ENCODE data around the gene NUP37. TPM values are rescaled to one million over a fixed set of nuclear protein-coding genes. Genes with fewer than 3 reads are reported as not detected.

Gene NUP37
- total and polyA plus RNA-seq, 9 of the 15 experiments (the other 6 are each of a cell fraction or from before 2014, with no cell fraction given), result 72.2 to 429 (median 170) TPM

- TF ChIP-seq ZFP91 (CRISPR knock-in tag; IDR thresholded peaks at IDR 0.05), result peak; percentile 42; the same call in 1 of the 2 replicates
- TF ChIP-seq, protein P1, sequence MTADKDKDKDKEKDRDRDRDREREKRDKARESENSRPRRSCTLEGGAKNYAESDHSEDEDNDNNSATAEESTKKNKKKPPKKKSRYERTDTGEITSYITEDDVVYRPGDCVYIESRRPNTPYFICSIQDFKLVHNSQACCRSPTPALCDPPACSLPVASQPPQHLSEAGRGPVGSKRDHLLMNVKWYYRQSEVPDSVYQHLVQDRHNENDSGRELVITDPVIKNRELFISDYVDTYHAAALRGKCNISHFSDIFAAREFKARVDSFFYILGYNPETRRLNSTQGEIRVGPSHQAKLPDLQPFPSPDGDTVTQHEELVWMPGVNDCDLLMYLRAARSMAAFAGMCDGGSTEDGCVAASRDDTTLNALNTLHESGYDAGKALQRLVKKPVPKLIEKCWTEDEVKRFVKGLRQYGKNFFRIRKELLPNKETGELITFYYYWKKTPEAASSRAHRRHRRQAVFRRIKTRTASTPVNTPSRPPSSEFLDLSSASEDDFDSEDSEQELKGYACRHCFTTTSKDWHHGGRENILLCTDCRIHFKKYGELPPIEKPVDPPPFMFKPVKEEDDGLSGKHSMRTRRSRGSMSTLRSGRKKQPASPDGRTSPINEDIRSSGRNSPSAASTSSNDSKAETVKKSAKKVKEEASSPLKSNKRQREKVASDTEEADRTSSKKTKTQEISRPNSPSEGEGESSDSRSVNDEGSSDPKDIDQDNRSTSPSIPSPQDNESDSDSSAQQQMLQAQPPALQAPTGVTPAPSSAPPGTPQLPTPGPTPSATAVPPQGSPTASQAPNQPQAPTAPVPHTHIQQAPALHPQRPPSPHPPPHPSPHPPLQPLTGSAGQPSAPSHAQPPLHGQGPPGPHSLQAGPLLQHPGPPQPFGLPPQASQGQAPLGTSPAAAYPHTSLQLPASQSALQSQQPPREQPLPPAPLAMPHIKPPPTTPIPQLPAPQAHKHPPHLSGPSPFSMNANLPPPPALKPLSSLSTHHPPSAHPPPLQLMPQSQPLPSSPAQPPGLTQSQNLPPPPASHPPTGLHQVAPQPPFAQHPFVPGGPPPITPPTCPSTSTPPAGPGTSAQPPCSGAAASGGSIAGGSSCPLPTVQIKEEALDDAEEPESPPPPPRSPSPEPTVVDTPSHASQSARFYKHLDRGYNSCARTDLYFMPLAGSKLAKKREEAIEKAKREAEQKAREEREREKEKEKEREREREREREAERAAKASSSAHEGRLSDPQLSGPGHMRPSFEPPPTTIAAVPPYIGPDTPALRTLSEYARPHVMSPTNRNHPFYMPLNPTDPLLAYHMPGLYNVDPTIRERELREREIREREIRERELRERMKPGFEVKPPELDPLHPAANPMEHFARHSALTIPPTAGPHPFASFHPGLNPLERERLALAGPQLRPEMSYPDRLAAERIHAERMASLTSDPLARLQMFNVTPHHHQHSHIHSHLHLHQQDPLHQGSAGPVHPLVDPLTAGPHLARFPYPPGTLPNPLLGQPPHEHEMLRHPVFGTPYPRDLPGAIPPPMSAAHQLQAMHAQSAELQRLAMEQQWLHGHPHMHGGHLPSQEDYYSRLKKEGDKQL (CRISPR knock-in tag; IDR thresholded peaks at IDR 0.05; ENCODE audit: borderline replicate concordance), result no peak
- TF ChIP-seq HES1 (IDR thresholded peaks at IDR 0.05; ENCODE audit: low read depth), result no peak
- peak; percentile 38; the same call in 1 of the 2 replicates for TF ChIP-seq NFIC (IDR thresholded peaks at IDR 0.05)
- 0 out of 2 replicates have a peak, but pooled peaks have one; percentile 61 for TF ChIP-seq TOE1 (IDR thresholded peaks at IDR 0.05; ENCODE audit: borderline replicate concordance)
- no peak for TF ChIP-seq TOE1 (CRISPR knock-in tag; IDR thresholded peaks at IDR 0.05; ENCODE audit: borderline replicate concordance, low read depth)
- no peak for TF ChIP-seq ZNF592 (IDR thresholded peaks at IDR 0.05)
- no peak for TF ChIP-seq XRCC5 (IDR thresholded peaks at IDR 0.05; ENCODE audit: low read depth, low read length)
- TF ChIP-seq NFE2L1 (tag; IDR thresholded peaks at IDR 0.05; ENCODE audit: borderline replicate concordance, low read depth), result no peak
- peak; percentile 92 for TF ChIP-seq ZFX (CRISPR knock-in tag; IDR thresholded peaks at IDR 0.05)
- TF ChIP-seq ZNF583 (CRISPR knock-in tag; IDR thresholded peaks at IDR 0.05), result no peak
- no peak for TF ChIP-seq STAT5B (CRISPR knock-in tag; IDR thresholded peaks at IDR 0.05)
- TF ChIP-seq BCL6 (CRISPR knock-in tag; IDR thresholded peaks at IDR 0.05), result no peak
- no peak for TF ChIP-seq THRAP3 (IDR thresholded peaks at IDR 0.05; ENCODE audit: borderline replicate concordance)
- no peak for TF ChIP-seq TAF15 (IDR thresholded peaks at IDR 0.05; ENCODE audit: low read depth, low read length)
Observed at GRCh38 chr12:102119674-102120563, at the start of gene NUP37, which contains the start of gene PARPBP (continued).
